Endodermal cell (in vitro differentiated cells): Measurements from ENCODE around the gene CHCHD5. TPM values are rescaled to one million over a fixed set of nuclear protein-coding genes. Genes with fewer than 3 reads are reported as not detected.

Source experiments
- DNase-seq: peaks from one replicate; pipeline ENCODE4 v3.0.0-alpha.2; 2017
- H3K27ac ChIP-seq: 2 replicates; pipeline ENCODE4 v1.5.1; 2013; ENCODE audit warnings: mild to moderate bottlenecking, low read depth, low read length, moderate library complexity
- H3K27me3 ChIP-seq: 2 replicates; pipeline ENCODE4 v1.6.1; 2013; ENCODE audit warnings: mild to moderate bottlenecking, low read length, moderate library complexity; ENCODE audit not compliant: insufficient read depth, control insufficient read depth, poor library complexity, severe bottlenecking
- H3K36me3 ChIP-seq: 2 replicates; pipeline ENCODE4 v1.7.0; 2013; ENCODE audit warnings: mild to moderate bottlenecking, low read length, moderate library complexity; ENCODE audit not compliant: control insufficient read depth, insufficient read depth
- H3K4me1 ChIP-seq: one replicate; pipeline ENCODE4 v1.7.0; 2013; ENCODE audit warnings: low read length; ENCODE audit not compliant: control insufficient read depth, insufficient read depth
- H3K4me3 ChIP-seq: 2 replicates; pipeline ENCODE4 v1.5.1; 2013; ENCODE audit warnings: mild to moderate bottlenecking, low read length, moderate library complexity
- H3K9ac ChIP-seq: 2 replicates; pipeline ENCODE4 v1.6.1; 2013; ENCODE audit warnings: mild to moderate bottlenecking, low read length, moderate library complexity; ENCODE audit not compliant: poor library complexity, severe bottlenecking; ENCODE audit errors: extremely low read depth
- H3K9me3 ChIP-seq: 2 replicates; pipeline ENCODE4 v1.6.1; 2013; ENCODE audit warnings: mild to moderate bottlenecking, low read length, moderate library complexity; ENCODE audit not compliant: control insufficient read depth
- H3K27ac Mint-ChIP-seq: 2 replicates; pipeline ENCODE4 v1.8.0; 2020; ENCODE audit warnings: mixed read lengths
- H3K27me3 Mint-ChIP-seq: 2 replicates; pipeline ENCODE4 v1.8.0; 2021; ENCODE audit warnings: mild to moderate bottlenecking, mixed read lengths; ENCODE audit not compliant: insufficient read depth
- H3K36me3 Mint-ChIP-seq: 2 replicates; pipeline ENCODE4 v1.8.0; 2020; ENCODE audit warnings: low read depth, mixed read lengths
- H3K4me1 Mint-ChIP-seq: 2 replicates; pipeline ENCODE4 v1.8.0; 2020; ENCODE audit warnings: mixed read lengths
- H3K4me3 Mint-ChIP-seq: 2 replicates; pipeline ENCODE4 v1.8.0; 2020; ENCODE audit warnings: mild to moderate bottlenecking, moderate library complexity, mixed read lengths
- H3K9me3 Mint-ChIP-seq: 2 replicates; pipeline ENCODE4 v1.8.0; 2020; ENCODE audit warnings: mild to moderate bottlenecking, mixed read lengths
- WGBS, 2 experiments: methylation state at CpG; one replicate each; pipeline versions ENCODE4 v1.1.5 to v1.1.7; 2013; ENCODE audit warnings: missing lambda C conversion rate in 2 of 2, mixed read lengths in 1 of 2; ENCODE audit not compliant: insufficient coverage in 1 of 2, insufficient read length in 1 of 2; 5-methylcytosine and 5-hydroxymethylcytosine counted together
- total RNA-seq, 2 donors: library from RNA; stranded (reverse); fragmentation: NEBNext Ultra II Directional in 1 of 2; extraction: Animal tissue kit (Norgen Biotek cat#: 25700) in 1 of 2; gene quantifications; 2 replicates in 1 of 2; 3 replicates in 1 of 2; pipeline ENCODE4 v1.2.1, GENCODE V29; 2021
- TF ChIP-seq, protein P1 (sequence below): fragments of 200-600 bp; sonication (generic); conservative IDR thresholded peaks from 2 replicates; pipeline ENCODE4 v1.5.0; 2021; ENCODE audit warnings: antibody characterized with exemption, mild to moderate bottlenecking

The CHCHD5 gene
- total RNA-seq, 2 donors from 2014 or later: 39.1 to 48.2 TPM

DNA sequence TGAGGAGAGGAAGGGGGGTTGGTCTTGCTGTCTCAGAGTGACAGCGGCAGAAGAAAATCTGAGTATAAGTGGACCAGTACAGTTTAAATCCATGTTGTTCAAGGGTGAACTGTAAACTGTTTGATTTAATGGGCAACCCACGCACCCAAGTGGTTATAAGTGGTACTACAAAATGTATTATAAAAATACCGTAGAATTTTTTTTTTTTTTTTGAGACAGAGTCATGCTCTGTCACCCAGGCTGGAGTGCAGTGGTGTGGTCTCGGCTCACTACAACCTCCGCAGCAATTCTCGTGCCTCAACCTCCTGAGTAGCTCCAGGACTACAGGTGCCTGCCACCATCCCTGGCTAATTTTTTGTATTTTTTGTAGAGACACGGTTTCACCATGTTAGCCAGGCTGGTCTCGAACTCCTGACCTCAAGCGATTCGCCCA lies 2.1 kb upstream of the CHCHD5 start:
- no peaks in the 10 kb centered on the region for H3K4me1 ChIP-seq
- no peaks in the 10 kb centered on the region for H3K27me3 Mint-ChIP-seq
- H3K9me3 ChIP-seq: no peaks in the 10 kb centered on the region
- peaks cover 11% of the 10 kb centered on the region for H3K36me3 Mint-ChIP-seq
- no peak overlapping the region for H3K27ac ChIP-seq
- H3K4me1 Mint-ChIP-seq: peaks cover 13% of the 10 kb centered on the region
- H3K27me3 ChIP-seq: no peaks in the 10 kb centered on the region
- H3K9ac ChIP-seq: no peak overlapping the region
- peaks cover 12% of the 10 kb centered on the region for H3K36me3 ChIP-seq
- 77 to 80% methylated on average over 9 to 10 of the region's 10 CpGs for WGBS, 2 experiments
- no peak for DNase-seq
- peak overlapping the region; percentile 26 for H3K4me3 Mint-ChIP-seq
- TF ChIP-seq, protein P1, sequence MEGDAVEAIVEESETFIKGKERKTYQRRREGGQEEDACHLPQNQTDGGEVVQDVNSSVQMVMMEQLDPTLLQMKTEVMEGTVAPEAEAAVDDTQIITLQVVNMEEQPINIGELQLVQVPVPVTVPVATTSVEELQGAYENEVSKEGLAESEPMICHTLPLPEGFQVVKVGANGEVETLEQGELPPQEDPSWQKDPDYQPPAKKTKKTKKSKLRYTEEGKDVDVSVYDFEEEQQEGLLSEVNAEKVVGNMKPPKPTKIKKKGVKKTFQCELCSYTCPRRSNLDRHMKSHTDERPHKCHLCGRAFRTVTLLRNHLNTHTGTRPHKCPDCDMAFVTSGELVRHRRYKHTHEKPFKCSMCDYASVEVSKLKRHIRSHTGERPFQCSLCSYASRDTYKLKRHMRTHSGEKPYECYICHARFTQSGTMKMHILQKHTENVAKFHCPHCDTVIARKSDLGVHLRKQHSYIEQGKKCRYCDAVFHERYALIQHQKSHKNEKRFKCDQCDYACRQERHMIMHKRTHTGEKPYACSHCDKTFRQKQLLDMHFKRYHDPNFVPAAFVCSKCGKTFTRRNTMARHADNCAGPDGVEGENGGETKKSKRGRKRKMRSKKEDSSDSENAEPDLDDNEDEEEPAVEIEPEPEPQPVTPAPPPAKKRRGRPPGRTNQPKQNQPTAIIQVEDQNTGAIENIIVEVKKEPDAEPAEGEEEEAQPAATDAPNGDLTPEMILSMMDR: peak; percentile 70
- H3K27ac Mint-ChIP-seq: no peak overlapping the region
- no peaks in the 10 kb centered on the region for H3K9me3 Mint-ChIP-seq
- H3K4me3 ChIP-seq: no peak overlapping the region

GRCh38 chr2:112583497-112584133 lies 794 bp upstream of the CHCHD5 start:
- Mint-ChIP-seq H3K27ac (peak overlapping the region; percentile 99), H3K4me3 (peak overlapping the region; percentile 91), H3K9me3 (no peaks in the 10 kb centered on the region), H3K27me3 (no peaks in the 10 kb centered on the region), H3K4me1 (peaks cover 13% of the 10 kb centered on the region), H3K36me3 (peaks cover 21% of the 10 kb centered on the region)
- peaks cover 20% of the 10 kb centered on the region for H3K36me3 ChIP-seq
- H3K9me3 ChIP-seq: no peaks in the 10 kb centered on the region
- TF ChIP-seq, protein P1: no peak
- H3K27ac ChIP-seq: peak overlapping the region; percentile 84
- H3K4me3 ChIP-seq: peak overlapping the region; percentile 92
- H3K4me1 ChIP-seq: no peaks in the 10 kb centered on the region
- H3K9ac ChIP-seq: peak overlapping the region; percentile 88
- WGBS, 2 experiments: 41 to 44% methylated on average over 17 to 19 of the region's 19 CpGs
- no peak for DNase-seq
- H3K27me3 ChIP-seq: no peaks in the 10 kb centered on the region

DNA sequence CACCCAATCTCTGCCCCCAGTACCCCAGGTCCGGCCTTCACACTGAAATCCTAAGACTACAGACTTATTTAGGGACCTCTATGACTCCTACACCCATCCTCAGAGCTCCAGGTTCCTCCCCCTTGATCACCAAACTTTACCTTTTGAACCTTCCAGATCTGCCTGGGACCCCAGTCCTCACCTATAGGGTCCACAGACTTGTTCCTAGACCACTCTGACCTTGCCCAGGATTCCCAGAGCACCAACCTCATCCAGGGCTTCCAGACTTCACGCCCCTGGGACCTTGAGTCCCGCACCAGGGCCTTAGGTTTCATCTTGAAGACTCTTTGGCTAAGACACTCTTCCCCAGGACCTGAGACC lies 462 bp downstream of the CHCHD5 start:
- Mint-ChIP-seq H3K27ac (peak overlapping the region; percentile 99), H3K4me3 (peak overlapping the region; percentile 91), H3K4me1 (peaks cover 13% of the 10 kb centered on the region), H3K27me3 (no peaks in the 10 kb centered on the region), H3K36me3 (peaks cover 29% of the 10 kb centered on the region), H3K9me3 (no peaks in the 10 kb centered on the region)
- no peak for DNase-seq
- Histone ChIP-seq H3K27me3 (no peaks in the 10 kb centered on the region), H3K27ac (peak overlapping the region; percentile 84), H3K9me3 (no peaks in the 10 kb centered on the region), H3K4me1 (no peaks in the 10 kb centered on the region), H3K36me3 (peaks cover 23% of the 10 kb centered on the region), H3K9ac (peak overlapping the region; percentile 88), H3K4me3 (peak overlapping the region; percentile 92)
- TF ChIP-seq, protein P1: no peak
- 53 to 100% methylated on average over 2 to 3 of the region's 3 CpGs for WGBS, 2 experiments
